Measurements from ENCODE around the gene FOXL2NB.
"Not testable (repeated sequence)": the region's sequence is repeated elsewhere in the genome, so short reads cannot be mapped to it uniquely, and the experiment has no call there.

FOXL2NB gene

GRCh38 chr3:138946663-138947494 is at the start of gene FOXL2NB, which contains the start of gene FOXL2:
Gene FOXL2NB (plus strand): TSS chr3:138947217. CDS start chr3:138947365, 148 bp downstream.
Gene FOXL2 (minus strand): TSS chr3:138947137. CDS start chr3:138946722, 415 bp downstream.
- no peak for DNase-seq (ENCODE audit: low read depth in 2 of 2)

GRCh38 chr3:138898301-138898700 is 48.7 kb upstream of the FOXL2NB start:
- no peak for DNase-seq (ENCODE audit: low read depth in 2 of 2)

- DNase-seq (ENCODE audit: low read depth in 2 of 2): no peak
Measured at GRCh38 chr3:138898708-138899107, 48.3 kb upstream of the FOXL2NB start.

GRCh38 chr3:138899351-138899991 is 47.5 kb upstream of the FOXL2NB start:
- DNase-seq (ENCODE audit: low read depth in 2 of 2): no peak

- no peak for DNase-seq (ENCODE audit: low read depth in 2 of 2)
Measured at GRCh38 chr3:138901567-138901966, 45.5 kb upstream of the FOXL2NB start.

GRCh38 chr3:138902171-138902570 is 44.8 kb upstream of the FOXL2NB start:
- DNase-seq (ENCODE audit: low read depth in 2 of 2): no peak

- DNase-seq (ENCODE audit: low read depth in 2 of 2): no peak
Measured at GRCh38 chr3:138907539-138907938, 39.5 kb upstream of the FOXL2NB start.

GRCh38 chr3:138908846-138909245 is 38.2 kb upstream of the FOXL2NB start:
- DNase-seq (ENCODE audit: low read depth in 2 of 2): no peak

GRCh38 chr3:138909904-138910303 is 37.1 kb upstream of the FOXL2NB start:
- no peak for DNase-seq (ENCODE audit: low read depth in 2 of 2)

- DNase-seq (ENCODE audit: low read depth in 2 of 2): no peak
Measured at GRCh38 chr3:138911621-138912020, 35.4 kb upstream of the FOXL2NB start.

- no peak for DNase-seq (ENCODE audit: low read depth in 2 of 2)
Measured at GRCh38 chr3:138912237-138912636, 34.8 kb upstream of the FOXL2NB start.

GRCh38 chr3:138913766-138914165 is 33.3 kb upstream of the FOXL2NB start:
- no peak for DNase-seq (ENCODE audit: low read depth in 2 of 2)

- DNase-seq (ENCODE audit: low read depth in 2 of 2): no peak
Measured at GRCh38 chr3:138914870-138915502, 32.0 kb upstream of the FOXL2NB start.

- peak; percentile 75 to 80 for DNase-seq (ENCODE audit: low read depth in 2 of 2)
Measured at GRCh38 chr3:138915503-138916498, 31.2 kb upstream of the FOXL2NB start.

GRCh38 chr3:138916824-138917223 is 30.2 kb upstream of the FOXL2NB start:
- DNase-seq (ENCODE audit: low read depth in 2 of 2): no peak

- DNase-seq (ENCODE audit: low read depth in 2 of 2): no peak
Measured at GRCh38 chr3:138919325-138919724, 27.7 kb upstream of the FOXL2NB start.

- no peak for DNase-seq (ENCODE audit: low read depth in 2 of 2)
Measured at GRCh38 chr3:138921316-138922292, 25.4 kb upstream of the FOXL2NB start.

GRCh38 chr3:138922400-138922799 is 24.6 kb upstream of the FOXL2NB start:
- DNase-seq (ENCODE audit: low read depth in 2 of 2): not testable (repeated sequence)

GRCh38 chr3:138923531-138923994 is 23.5 kb upstream of the FOXL2NB start:
- DNase-seq (ENCODE audit: low read depth in 2 of 2): peak; percentile 74 to 83
